Mesangial cell (primary cell): ENCODE data around the gene MAGEH1. TPM values are rescaled to one million over a fixed set of nuclear protein-coding genes. Genes with fewer than 3 reads are reported as not detected.

Experiments
- total RNA-seq: library from RNA; depleted of rRNA; stranded (reverse); fragments of >200 nt; gene quantifications from 2 replicates; pipeline ENCODE4 v1.2.3, GENCODE V29; 2015

MAGEH1 gene
- total RNA-seq: 12.9 and 21.3 TPM in 2 replicates

GRCh38 chrX:55451990-55452832 is at the start of gene MAGEH1:
MAGEH1 (plus strand) TSS chrX:55452127; CDS start chrX:55452375, 248 bp downstream.

GRCh38 chrX:55489314-55490009 is 37.5 kb downstream of the MAGEH1 start, which contains the start of gene USP51:
USP51 (minus strand) TSS chrX:55489848; CDS start chrX:55488939, 909 bp downstream.

Other genes starting within 250 kb of the MAGEH1 start
- not detected in 2 replicates for gene PAGE5, start 231.8 kb upstream of the MAGEH1 start, total RNA-seq
- gene PAGE3, start 187.2 kb upstream of the MAGEH1 start, total RNA-seq: not detected in 2 replicates
- 0.65 and 3.3 TPM in 2 replicates for gene USP51, start 37.7 kb downstream of the MAGEH1 start, total RNA-seq
- not detected in 2 replicates for gene FOXR2, start 171.3 kb downstream of the MAGEH1 start, total RNA-seq